GM12891 (cell line): ENCODE measurements around the gene CRIP2.

Experiments used
- PAX5 ChIP-seq: IDR thresholded peaks from 2 replicates; pipeline ENCODE4 v1.6.1; 2011; ENCODE audit warnings: low read length, moderate library complexity, mild to moderate bottlenecking; ENCODE audit not compliant: insufficient read depth, severe bottlenecking
- POLR2A ChIP-seq: IDR thresholded peaks from 2 replicates; pipeline ENCODE4 v1.6.1; 2011; ENCODE audit warnings: low read depth, low read length, control low read depth
- POLR2AphosphoS5 ChIP-seq: IDR thresholded peaks from 2 replicates; pipeline ENCODE4 v1.6.1; 2011; ENCODE audit warnings: low read depth, low read length, control low read depth
- POU2F2 ChIP-seq: IDR thresholded peaks from 2 replicates; pipeline ENCODE4 v1.6.1; 2011; ENCODE audit warnings: low read depth, mild to moderate bottlenecking, control low read depth, low read length, moderate library complexity
- SPI1 ChIP-seq: IDR thresholded peaks from 2 replicates; pipeline ENCODE4 v1.6.1; 2011; ENCODE audit warnings: low read depth, low read length, control low read depth
- TAF1 ChIP-seq: IDR thresholded peaks from 2 replicates; pipeline ENCODE4 v1.6.1; 2011; ENCODE audit warnings: low read depth, low read length, control low read depth

DNA sequence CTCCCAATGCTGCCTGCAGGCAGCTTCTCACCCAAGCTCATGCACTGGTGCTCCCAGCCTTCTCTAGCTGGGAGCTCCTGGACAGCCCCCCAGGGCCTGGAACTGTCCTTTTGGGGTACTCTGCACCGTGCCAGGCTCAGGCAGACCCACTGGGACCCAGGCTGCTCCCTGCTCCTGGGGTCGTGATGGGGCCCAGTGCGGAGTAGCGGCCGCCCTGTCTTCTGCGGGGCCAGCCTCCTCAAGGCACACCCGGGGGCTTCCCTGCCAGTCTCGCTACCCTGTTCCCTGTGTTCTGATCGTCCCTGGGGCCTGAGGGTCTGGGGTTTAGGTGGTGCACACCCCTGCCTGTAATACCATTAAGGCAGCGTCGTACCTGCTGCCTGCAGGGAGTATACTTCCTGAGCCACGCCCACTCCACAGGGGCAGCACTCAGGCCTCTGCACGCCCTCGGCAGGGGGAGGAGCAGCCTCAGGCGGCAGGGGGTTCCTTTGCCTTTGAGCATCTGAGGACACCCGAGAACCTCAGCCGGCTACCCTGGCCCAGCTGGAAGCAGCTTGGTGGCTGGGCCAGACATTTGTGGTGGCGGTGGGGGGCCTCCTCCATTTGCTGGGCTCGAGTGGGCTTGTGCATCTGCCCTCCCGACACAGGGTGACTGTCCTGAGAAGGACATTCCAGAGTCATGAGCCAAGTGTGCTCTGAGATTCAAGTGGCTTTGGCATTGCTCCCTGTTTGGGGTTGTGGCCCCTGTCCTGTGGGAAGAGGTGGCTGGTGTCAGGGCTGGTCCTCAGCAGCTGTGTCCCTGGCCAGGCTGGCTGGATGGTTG, 9.2 kb upstream of the CRIP2 start:
- TF ChIP-seq POLR2A = no peak
- no peak for TF ChIP-seq TAF1
- no peak for TF ChIP-seq POLR2AphosphoS5
- no peak for TF ChIP-seq SPI1
- TF ChIP-seq PAX5 = no peak
- TF ChIP-seq POU2F2 = no peak
